ENCODE data around the gene RAPGEF1. TPM values are rescaled to one million over a fixed set of nuclear protein-coding genes. Genes with fewer than 3 reads are reported as not detected.
A peak's percentile ranks its signal among the peaks of the same experiment; 100 is the strongest.

The RAPGEF1 gene
- total RNA-seq, 1 experiment from 2014 or later = 55.6 TPM

GRCh38 chr9:131675437-131676022 is 64.3 kb downstream of the RAPGEF1 start:
- Histone ChIP-seq H2BK120ac (ENCODE audit: low read depth, low read length, poor library complexity, severe bottlenecking) (no peak overlapping the region), H4K5ac (ENCODE audit: insufficient read length, low read depth, low read length) (no peak overlapping the region), H2BK5ac (ENCODE audit: insufficient read length, low read length) (no peak overlapping the region), H3K9ac (ENCODE audit: extremely low read depth, insufficient read length, low read length) (no peak overlapping the region), H3K27me3 (ENCODE audit: insufficient read depth, low read length) (no peaks in the 10 kb centered on the region), H3K79me1 (ENCODE audit: insufficient read depth, low read depth, low read length, poor library complexity, severe bottlenecking) (no peaks in the 10 kb centered on the region), H3K4me2 (ENCODE audit: insufficient read depth, insufficient read length, low read length) (peak overlapping the region; percentile 12), H3K14ac (ENCODE audit: insufficient read depth, low read length) (no peak overlapping the region), H3K27ac (ENCODE audit: insufficient read length, low read depth, low read length) (no peak overlapping the region), H2AK5ac (ENCODE audit: insufficient read length, low read length) (no peak overlapping the region), H3K23me2 (ENCODE audit: insufficient read length, low read depth, low read length, poor library complexity, severe bottlenecking) (no peaks in the 10 kb centered on the region), H2BK12ac (ENCODE audit: insufficient read length, low read depth, low read length) (no peak overlapping the region), H2BK20ac (ENCODE audit: low read depth, low read length, poor library complexity, severe bottlenecking) (no peak overlapping the region), H3K18ac (ENCODE audit: insufficient read length, low read depth, low read length) (no peak overlapping the region), H3K4ac (ENCODE audit: low read depth, low read length) (peak overlapping the region; percentile 31; the same call in 1 of the 2 replicates), H2BK15ac (ENCODE audit: low read depth, low read length) (no peak overlapping the region), H3K23ac (ENCODE audit: insufficient read length, low read depth, low read length) (no peak overlapping the region), H3K79me2 (ENCODE audit: insufficient read depth, low read length) (peaks cover 9% of the 10 kb centered on the region; the same call in 1 of the 2 replicates), H3K9me3 (ENCODE audit: control insufficient read depth, low read depth, low read length) (no peaks in the 10 kb centered on the region), H3K56ac (ENCODE audit: insufficient read length, low read depth, low read length) (no peak overlapping the region), H3T11ph (ENCODE audit: low read length) (no peak overlapping the region), H2AFZ (ENCODE audit: low read length) (no peak overlapping the region), H4K8ac (replicated peaks; ENCODE audit: insufficient read length, low read depth, low read length) (no peak overlapping the region), H4K91ac (ENCODE audit: insufficient read length, low read depth, low read length) (no peak overlapping the region), H3K4me1 (ENCODE audit: insufficient read depth, low read length) (peaks cover 31% of the 10 kb centered on the region), H4K20me1 (ENCODE audit: control insufficient read depth, insufficient read depth, insufficient read length) (no peaks in the 10 kb centered on the region)
- H3K27me3 Mint-ChIP-seq (ENCODE audit: low read depth) = no peaks in the 10 kb centered on the region
- peaks cover 88 to 89% of the 10 kb centered on the region in 2 experiments for H3K4me1 Mint-ChIP-seq
- no peak for DNase-seq
- no peak for TF ChIP-seq CTCF (conservative IDR thresholded peaks at IDR 0.05)
- H3K9me3 Mint-ChIP-seq = peaks cover 5 to 6% of the 10 kb centered on the region in 2 experiments; a peak in 3 of 5 replicates
- no peak overlapping the region; a peak in 1 of 5 replicates for H3K4me3 Mint-ChIP-seq
- H3K36me3 Mint-ChIP-seq (ENCODE audit: insufficient read depth in 1 of 3, low read depth in 3 of 3) = peaks cover 4 to 7% (median 7%) of the 10 kb centered on the region in 3 experiments
- no CpG with 5 or more reads among the region's 6 CpGs for WGBS (ENCODE audit: extremely low coverage, insufficient read length, low lambda C conversion rate)
- no peak overlapping the region; a peak in 1 of 7 replicates for H3K27ac Mint-ChIP-seq

All from H9 (cell line).